HCEC 1CT (cell line): Measurements from ENCODE around the gene CFAP43.
"Not testable (repeated sequence)": the region's sequence is repeated elsewhere in the genome, so short reads cannot be mapped to it uniquely, and the experiment has no call there.

Experiments used
- DNase-seq: peaks from one replicate; pipeline ENCODE4 v3.0.0-alpha.2; 2017

CFAP43 gene

GRCh38 chr10:104255311-104255981 lies 23.3 kb upstream of the CFAP43 start:
- peak; percentile 94 for DNase-seq

DNA sequence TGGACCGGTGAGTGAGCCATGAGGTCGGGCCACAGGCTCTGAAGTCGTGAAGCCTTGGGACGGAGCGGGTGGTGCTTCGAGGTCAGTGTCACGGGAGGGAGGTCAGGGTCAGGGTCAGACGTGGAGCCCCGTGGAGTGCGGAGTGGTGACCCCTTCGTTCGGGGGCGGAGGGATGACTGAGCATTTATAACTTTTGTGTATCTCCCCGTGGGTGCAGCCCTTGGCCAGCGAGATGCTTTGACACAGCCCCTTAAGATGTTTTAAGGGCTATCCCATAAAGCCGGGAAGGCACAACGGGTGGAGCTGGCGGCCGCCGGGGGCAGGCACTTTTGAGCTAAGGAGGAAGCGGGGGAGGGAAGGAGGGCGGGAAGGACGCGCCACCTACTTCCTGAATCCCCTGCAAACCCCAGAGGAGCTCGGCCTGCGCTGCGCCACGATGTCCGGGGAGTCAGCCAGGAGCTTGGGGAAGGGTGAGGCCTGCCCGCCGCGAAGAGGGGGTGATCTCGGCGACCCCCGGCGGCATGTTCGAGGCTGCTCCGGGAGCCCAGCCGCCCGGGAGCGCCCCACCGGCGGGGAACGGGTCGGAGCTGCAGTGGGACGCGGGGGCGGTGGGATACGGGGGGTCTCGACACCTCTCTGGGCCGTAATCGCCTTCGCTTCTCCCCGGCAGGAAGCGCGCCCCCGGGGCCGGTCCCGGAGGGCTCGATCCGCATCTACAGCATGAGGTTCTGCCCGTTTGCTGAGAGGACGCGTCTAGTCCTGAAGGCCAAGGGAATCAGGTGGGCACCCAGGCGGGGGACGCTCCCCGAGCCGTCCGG lies 22.5 kb upstream of the CFAP43 start, which contains the start of gene GSTO1:
Gene GSTO1 (plus strand): TSS at position 400 of the 818 bp plus-strand sequence. CDS start 37 bp downstream, at position 437.
- DNase-seq = peak; percentile 86

- no peak for DNase-seq
These were observed 21.6 kb upstream of the CFAP43 start for GRCh38 chr10:104253606-104254410.

DNA sequence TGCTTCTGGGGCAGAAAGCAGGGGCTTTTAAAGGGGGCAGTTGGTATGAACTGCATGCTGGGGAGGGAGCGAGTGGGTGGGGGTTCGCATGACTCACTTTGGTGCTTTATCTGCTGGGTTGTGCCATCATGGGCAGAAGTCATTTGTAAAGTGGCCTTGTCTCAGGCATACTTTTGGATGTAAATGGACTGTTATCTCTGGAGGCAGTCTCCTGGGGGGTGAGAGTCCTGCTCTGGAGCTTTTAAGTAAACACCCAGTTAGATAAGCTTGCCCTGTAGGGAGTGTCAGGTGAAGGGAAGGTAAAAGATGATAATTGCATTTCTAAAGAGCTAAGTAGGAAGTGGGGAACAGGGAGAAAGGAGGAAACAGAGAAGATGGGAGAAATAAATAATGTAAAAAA lies 20.9 kb upstream of the CFAP43 start:
- DNase-seq = no peak

DNA sequence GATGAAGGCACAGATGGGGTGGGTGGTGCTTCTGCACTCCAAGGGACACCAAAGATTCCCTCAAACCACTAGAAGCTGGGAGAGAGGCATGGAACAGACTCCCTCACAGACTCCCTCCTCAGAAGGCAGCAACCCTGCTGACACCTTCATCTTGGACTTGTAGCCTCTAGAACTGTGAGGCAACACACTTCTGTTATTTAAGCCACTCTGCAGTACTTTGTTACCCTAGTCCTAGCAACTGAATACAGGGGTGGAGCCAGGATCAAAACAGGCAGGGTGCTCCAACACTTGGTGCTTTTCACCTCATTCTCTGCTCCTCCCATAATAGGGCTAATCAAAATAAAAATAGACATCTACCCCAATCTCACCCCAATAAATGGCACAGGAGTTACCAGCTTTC lies 20.2 kb upstream of the CFAP43 start:
- no peak for DNase-seq

DNA sequence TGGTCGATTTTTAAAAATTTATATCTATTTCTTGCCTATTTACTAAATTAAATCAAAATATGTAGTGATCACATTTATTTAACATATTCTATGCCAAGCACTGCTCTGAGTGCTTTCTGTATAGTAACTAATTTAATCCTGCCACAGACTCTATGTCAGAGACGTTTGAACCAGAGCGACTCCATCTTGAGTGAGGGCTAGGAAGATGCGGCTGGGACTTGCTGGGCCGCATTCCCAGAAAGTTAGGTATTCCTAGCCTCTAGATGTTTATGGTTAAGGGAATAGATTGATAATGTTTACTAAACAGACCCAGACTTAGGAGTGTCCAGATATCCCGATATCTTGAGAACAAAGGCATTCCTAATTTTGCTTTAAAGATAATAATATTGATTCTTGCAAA lies 19.3 kb upstream of the CFAP43 start:
- DNase-seq = no peak

DNA sequence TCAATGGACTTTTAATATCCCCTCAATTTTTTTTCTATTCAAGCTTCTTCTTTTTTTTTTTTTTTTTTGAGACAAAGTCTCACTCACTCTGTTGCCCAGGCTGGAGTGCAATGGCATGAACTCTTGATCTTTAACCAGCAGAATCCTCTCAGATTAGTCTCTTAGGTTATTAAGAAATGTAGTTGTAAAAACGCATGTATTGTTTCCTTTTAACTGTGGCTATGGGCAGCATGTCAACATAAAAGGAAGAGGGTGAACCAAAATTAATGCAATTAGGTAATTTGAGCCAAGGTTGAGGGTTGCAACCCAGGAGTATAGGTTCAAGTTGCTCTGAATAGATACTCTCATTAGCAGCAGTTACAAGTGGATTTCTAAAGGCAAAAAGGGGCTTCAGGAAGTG lies 18.2 kb upstream of the CFAP43 start:
- no peak for DNase-seq

DNA sequence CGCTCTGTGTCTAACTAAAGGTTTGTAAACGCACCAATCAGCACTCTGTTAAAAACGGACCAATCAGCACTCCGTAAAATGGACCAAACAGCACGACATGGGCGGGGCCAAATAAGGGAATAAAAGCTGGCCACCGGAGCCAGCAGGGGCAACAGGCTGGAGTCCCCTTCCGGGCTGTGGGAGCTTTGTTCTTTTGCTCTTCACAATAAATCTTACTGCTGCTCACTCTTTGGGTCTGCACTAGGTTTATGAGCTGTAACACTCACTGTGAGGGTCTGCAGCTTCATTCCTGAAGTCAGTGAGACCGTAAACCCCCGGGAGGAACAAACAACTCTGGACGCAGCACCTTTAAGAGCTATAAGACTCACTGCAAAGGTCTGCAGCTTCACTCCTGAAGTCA lies 16.8 kb upstream of the CFAP43 start:
- DNase-seq = not testable (repeated sequence)

DNA sequence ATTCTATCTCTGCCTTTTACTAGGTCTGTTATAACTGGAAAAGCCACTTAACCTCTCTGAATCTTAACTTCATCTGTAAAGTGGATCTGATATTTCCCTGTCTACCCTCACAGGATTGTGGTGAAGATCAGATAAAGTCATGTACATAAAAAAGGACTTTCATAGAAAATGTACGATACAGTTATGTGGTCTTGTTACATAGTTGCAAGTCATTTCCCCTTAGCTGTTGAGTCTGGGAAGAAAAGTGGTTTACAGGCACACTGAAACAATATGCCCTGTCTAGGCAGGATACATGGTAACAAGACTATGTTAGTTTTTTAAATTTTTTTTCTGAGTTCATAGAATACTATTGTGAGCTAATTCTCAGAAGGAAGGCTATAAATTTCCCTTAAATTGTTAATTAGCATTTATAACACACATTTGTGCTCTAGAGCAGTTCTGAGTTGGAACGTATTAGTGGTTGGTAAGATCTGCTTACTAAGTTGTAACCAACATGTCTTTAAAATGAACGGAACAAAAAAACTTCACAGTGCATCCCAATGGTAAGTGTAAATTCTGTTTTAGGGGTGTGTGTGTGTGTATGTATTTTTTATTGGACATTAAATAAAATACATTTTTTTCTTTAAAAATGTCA lies 15.5 kb upstream of the CFAP43 start:
- no peak for DNase-seq

DNA sequence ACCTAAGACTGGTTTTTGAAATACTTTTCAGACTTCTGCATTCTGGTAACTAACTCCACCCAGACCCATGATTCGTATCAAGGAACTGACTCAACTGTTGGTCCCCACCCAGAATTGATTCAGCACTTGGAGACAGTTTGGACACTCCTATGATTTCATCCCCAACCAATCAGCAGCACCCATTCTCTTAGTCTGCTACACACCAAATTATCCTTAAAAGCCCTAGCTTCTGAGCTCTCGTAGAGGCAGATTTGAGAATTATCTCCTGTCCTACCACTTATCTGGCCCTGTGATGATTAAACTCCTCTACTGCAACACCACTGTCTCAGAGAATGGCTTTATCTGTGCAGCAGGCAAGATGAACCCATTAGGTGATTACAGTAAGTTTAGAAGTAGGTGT lies 14.8 kb upstream of the CFAP43 start:
- peak; percentile 33 for DNase-seq

GRCh38 chr10:104245066-104245632 lies 13.0 kb upstream of the CFAP43 start:
- no peak for DNase-seq

- no peak for DNase-seq
These were observed 11.3 kb upstream of the CFAP43 start for GRCh38 chr10:104243512-104243911.

GRCh38 chr10:104243009-104243408 lies 10.8 kb upstream of the CFAP43 start:
- DNase-seq = not testable (repeated sequence)

- DNase-seq = no peak
These were observed 10.4 kb upstream of the CFAP43 start for GRCh38 chr10:104242545-104242944.

- no peak for DNase-seq
These were observed 7.9 kb upstream of the CFAP43 start for GRCh38 chr10:104240078-104240477.

GRCh38 chr10:104235801-104236200 lies 3.6 kb upstream of the CFAP43 start:
- DNase-seq = no peak

DNA sequence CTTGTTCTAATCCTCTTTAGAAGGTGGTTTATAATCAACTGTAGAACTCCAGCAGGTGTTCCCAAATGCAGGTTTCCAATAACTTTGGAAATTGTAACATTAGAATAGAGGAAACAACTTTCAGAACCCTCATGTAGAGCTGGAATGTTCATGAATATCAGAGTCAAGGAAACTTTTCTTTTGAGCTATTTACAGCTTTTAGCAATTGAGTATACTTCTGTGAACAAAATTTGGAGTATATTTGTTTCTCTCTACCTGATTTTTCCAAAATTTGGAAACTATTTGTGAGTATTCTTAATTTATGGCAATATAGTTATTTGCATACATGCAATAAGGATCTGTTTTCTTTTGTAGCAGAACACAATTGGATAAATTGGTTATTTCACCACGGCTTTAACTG lies 2.8 kb upstream of the CFAP43 start:
- no peak for DNase-seq

DNA sequence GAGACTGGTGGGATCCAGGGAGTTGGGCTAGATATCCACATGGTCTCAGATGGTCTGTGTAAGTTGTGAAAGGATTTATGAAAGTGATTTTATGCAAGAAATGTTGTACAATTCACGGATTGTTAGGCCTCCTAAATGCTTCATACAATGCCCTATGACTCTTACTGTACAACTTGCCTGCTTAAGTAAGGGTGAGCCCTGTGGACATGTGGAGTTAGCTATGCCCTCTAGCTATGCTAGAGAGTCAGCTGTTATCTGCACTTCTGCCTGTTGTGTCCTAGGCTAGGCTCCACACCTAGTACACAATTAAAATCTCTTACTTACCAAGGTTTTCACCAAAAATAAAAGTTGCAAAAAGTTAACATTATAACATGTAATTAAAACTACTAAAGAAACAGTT lies 1.7 kb upstream of the CFAP43 start:
- DNase-seq = no peak

DNA sequence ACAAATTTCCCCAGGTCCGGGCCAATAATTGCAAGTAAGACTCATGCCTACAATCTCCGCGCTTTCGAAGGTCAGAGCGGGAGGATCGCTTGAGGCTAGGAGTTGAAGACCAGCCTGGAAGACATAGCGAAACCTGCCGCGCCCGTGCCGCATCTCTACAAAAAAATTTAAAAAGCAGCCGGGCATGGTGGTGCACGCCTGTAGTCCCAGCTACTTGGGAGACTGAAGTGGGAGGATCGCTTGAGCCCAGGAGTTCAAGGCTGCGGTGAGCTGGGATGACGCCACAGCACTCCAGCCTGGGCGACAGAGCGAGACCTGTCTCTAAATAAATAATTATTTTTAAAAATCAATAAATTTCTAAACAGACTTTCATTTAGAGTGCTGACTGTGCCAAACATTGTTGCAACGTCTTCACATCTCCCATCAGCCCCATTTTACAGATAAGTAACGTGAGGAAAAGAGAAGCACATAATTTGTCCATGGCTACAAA lies 494 bp upstream of the CFAP43 start:
- DNase-seq = no peak

- DNase-seq = no peak
These were observed 1.7 kb downstream of the CFAP43 start for GRCh38 chr10:104230490-104230889.

GRCh38 chr10:104223304-104223703 lies 8.9 kb downstream of the CFAP43 start:
- DNase-seq = no peak

DNA sequence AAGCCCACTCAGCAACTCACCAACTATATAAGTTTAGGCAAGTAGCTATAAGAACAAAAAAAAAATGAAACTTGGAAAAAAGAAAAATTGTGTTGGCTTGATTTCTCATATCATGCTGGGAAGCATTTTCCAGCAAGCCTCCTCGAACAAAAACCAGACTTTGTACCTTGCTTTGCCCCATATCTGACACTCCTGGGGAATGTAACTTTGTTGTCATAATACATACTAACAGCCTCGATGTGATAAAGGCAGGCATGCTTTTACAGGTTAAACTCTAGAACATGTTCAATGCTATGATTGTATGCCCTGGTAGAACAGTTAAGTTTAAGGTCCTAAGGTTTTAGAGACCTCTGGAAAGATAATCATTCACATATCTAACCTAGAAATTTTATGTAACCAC lies 11.6 kb downstream of the CFAP43 start:
- no peak for DNase-seq

DNA sequence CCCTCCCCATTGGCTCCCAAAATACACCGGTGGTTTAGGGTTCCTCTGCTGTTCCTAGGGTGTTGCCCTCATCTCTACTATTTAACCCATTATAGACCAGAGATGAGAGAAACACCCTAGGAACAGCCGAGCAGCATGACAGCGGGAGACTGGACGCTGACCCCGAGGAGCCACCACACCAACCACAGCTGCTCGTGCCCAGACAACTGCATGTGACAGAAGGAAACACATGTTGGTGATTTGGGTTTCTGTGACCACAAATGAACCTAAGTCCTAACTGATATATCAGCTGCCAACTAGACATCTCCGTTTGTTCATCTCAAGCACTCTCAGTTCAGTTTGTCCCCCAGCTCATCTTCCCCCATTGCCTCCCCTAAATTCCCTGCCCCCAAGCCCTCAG lies 13.4 kb downstream of the CFAP43 start:
- DNase-seq = no peak
